Ascending aorta (tissue), 2 donors: Measurements from ENCODE around the gene TCF23. TPM values are rescaled to one million over a fixed set of nuclear protein-coding genes. Genes with fewer than 3 reads are reported as not detected.

Experiments used
- DNase-seq, 2 donors: peaks; one replicate each; pipeline ENCODE4 v3.0.0-alpha.2; 2019; ENCODE audit warnings: low spot score in 2 of 2
- H3K27ac ChIP-seq, 2 donors: fragments of 200-600 bp; sonication (generic); one replicate each; pipeline ENCODE4 v1.5.1; 2016 to 2017; ENCODE audit warnings: mild to moderate bottlenecking in 1 of 2
- H3K27me3 ChIP-seq: fragments of 200-600 bp; sonication (generic); one replicate; pipeline ENCODE4 v1.5.1; 2017
- H3K36me3 ChIP-seq, 2 donors: fragments of 200-600 bp; sonication (generic); one replicate each; pipeline ENCODE4 v1.5.1; 2016
- H3K4me1 ChIP-seq, 2 donors: fragments of 200-600 bp; sonication (generic); one replicate each; pipeline ENCODE4 v1.5.1; 2016 to 2017; ENCODE audit warnings: mild to moderate bottlenecking in 1 of 2
- H3K4me3 ChIP-seq, 2 donors: fragments of 200-600 bp; sonication (generic); one replicate each; pipeline ENCODE4 v1.5.1; 2016 to 2017; ENCODE audit warnings: mild to moderate bottlenecking in 1 of 2
- H3K9me3 ChIP-seq, 2 donors: fragments of 200-600 bp; sonication (generic); one replicate each; pipeline ENCODE4 v1.5.1; 2016
- CTCF ChIP-seq, 3 experiments: fragments of 200-600 bp in 2 of 3; fragments of 450-650 bp in 1 of 3; sonication (generic) in 2 of 3; IDR thresholded peaks; one replicate each; pipeline ENCODE4 v1.5.1; 2016 to 2019; ENCODE audit warnings: antibody characterized with exemption in 3 of 3, mild to moderate bottlenecking in 1 of 3, moderate library complexity in 1 of 3
- intact Hi-C: fragments of 100-400 bp; cut with DNase I; formaldehyde crosslinking; loops from one replicate; pipeline ENCODE4 v1.15.1; 2023
- total RNA-seq: library from RNA; depleted of rRNA; stranded (reverse); fragments of >200 nt; gene quantifications from one replicate; pipeline ENCODE4 v1.1.0, GENCODE V29; 2016

The TCF23 gene
- total RNA-seq, 1 donor from 2014 or later, result not detected

- Histone ChIP-seq H3K27me3 (no peaks in the 10 kb centered on the region), H3K36me3 (no peaks in the 10 kb centered on the region), H3K27ac (no peak overlapping the region), H3K9me3 (no peaks in the 10 kb centered on the region), H3K4me3 (no peak overlapping the region), H3K4me1 (no peaks in the 10 kb centered on the region)
- DNase-seq, result no peak
- no peak for TF ChIP-seq CTCF (IDR thresholded peaks at IDR 0.05)
- intact Hi-C loops, result no loop called here
These were observed 4.1 kb downstream of the TCF23 start for GRCh38 chr2:27152796-27153464.

- DNase-seq, result no peak
- TF ChIP-seq CTCF (IDR thresholded peaks at IDR 0.05), result no peak
- no peaks in the 10 kb centered on the region for H3K27me3 ChIP-seq
- H3K4me3 ChIP-seq, result no peak overlapping the region
- H3K36me3 ChIP-seq, result no peaks in the 10 kb centered on the region
- H3K4me1 ChIP-seq, result no peaks in the 10 kb centered on the region
- intact Hi-C loops, result no loop called here
- H3K9me3 ChIP-seq, result no peaks in the 10 kb centered on the region
- H3K27ac ChIP-seq, result no peak overlapping the region
These were observed 5.7 kb downstream of the TCF23 start for GRCh38 chr2:27154488-27154887.

- H3K36me3 ChIP-seq, result no peaks in the 10 kb centered on the region
- TF ChIP-seq CTCF (IDR thresholded peaks at IDR 0.05), result no peak
- intact Hi-C loops, result no loop called here
- no peak overlapping the region for H3K27ac ChIP-seq
- no peaks in the 10 kb centered on the region for H3K9me3 ChIP-seq
- no peaks in the 10 kb centered on the region for H3K4me1 ChIP-seq
- no peak for DNase-seq
- H3K4me3 ChIP-seq, result no peak overlapping the region
- no peaks in the 10 kb centered on the region for H3K27me3 ChIP-seq
These were observed 6.3 kb downstream of the TCF23 start for GRCh38 chr2:27155069-27155520.

GRCh38 chr2:27158468-27158867 lies 9.7 kb downstream of the TCF23 start:
- Histone ChIP-seq H3K4me1 (no peaks in the 10 kb centered on the region), H3K27me3 (no peaks in the 10 kb centered on the region), H3K9me3 (no peaks in the 10 kb centered on the region), H3K36me3 (no peaks in the 10 kb centered on the region), H3K4me3 (no peak overlapping the region), H3K27ac (no peak overlapping the region)
- no peak for TF ChIP-seq CTCF (IDR thresholded peaks at IDR 0.05)
- intact Hi-C loops, result no loop called here
- DNase-seq, result no peak

- intact Hi-C loops, result no loop called here
- Histone ChIP-seq H3K36me3 (no peaks in the 10 kb centered on the region), H3K4me1 (no peaks in the 10 kb centered on the region), H3K9me3 (no peaks in the 10 kb centered on the region), H3K27ac (no peak overlapping the region), H3K27me3 (no peaks in the 10 kb centered on the region), H3K4me3 (no peak overlapping the region)
- DNase-seq, result no peak
- TF ChIP-seq CTCF (IDR thresholded peaks at IDR 0.05), result no peak
These were observed 10.5 kb downstream of the TCF23 start for GRCh38 chr2:27159271-27159670.
